Panc1 (cell line): ENCODE results near the gene EID2.

Experiments used
- POLR2AphosphoS5 ChIP-seq: IDR thresholded peaks from 2 replicates; pipeline ENCODE4 v1.6.1; 2012; ENCODE audit warnings: mild to moderate bottlenecking, low read depth, low read length, moderate library complexity
- SIN3A ChIP-seq: IDR thresholded peaks from 2 replicates; pipeline ENCODE4 v1.6.1; 2012; ENCODE audit warnings: low read depth, mild to moderate bottlenecking, low read length, moderate library complexity, borderline replicate concordance; ENCODE audit not compliant: insufficient read depth
- TF ChIP-seq, protein P1 (sequence below): fragments of 450-650 bp; IDR thresholded peaks from 2 replicates; pipeline ENCODE4 v1.5.1; 2017; ENCODE audit warnings: mild to moderate bottlenecking
- TF ChIP-seq, protein P2 (sequence below), 2 experiments: IDR thresholded peaks; 2 replicates each; pipeline ENCODE4 v1.6.1; 2011 to 2012; ENCODE audit warnings: low read depth in 2 of 2, control low read depth in 1 of 2, low read length in 1 of 2, mild to moderate bottlenecking in 1 of 2, moderate library complexity in 1 of 2; ENCODE audit not compliant: insufficient read depth in 1 of 2

DNA sequence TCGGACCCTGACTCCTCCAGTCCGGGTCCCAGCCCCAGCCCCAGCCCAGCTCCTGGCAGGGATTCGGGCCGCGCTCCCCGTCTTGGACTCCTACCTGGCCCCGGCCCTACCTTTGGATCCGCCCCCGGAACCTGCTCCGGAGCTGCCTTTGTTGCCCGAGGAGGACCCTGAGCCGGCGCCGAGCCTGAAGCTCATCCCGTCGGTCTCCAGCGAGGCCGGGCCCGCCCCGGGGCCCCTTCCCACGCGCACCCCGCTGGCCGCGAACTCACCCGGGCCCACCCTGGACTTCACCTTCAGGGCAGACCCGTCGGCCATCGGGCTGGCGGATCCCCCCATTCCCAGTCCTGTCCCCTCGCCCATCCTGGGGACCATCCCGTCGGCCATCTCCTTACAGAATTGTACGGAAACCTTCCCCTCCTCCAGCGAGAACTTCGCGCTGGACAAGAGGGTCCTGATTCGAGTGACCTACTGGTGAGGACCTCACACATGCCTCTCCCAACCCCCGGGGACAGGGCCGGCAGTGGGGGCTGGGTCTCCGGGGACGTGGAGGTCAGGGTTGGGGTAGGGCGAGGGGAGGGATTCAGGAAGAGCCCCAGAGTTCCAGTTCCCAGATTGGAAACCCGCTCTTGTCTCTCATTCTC is 24.3 kb downstream of the EID2 start:
- TF ChIP-seq, protein P1, sequence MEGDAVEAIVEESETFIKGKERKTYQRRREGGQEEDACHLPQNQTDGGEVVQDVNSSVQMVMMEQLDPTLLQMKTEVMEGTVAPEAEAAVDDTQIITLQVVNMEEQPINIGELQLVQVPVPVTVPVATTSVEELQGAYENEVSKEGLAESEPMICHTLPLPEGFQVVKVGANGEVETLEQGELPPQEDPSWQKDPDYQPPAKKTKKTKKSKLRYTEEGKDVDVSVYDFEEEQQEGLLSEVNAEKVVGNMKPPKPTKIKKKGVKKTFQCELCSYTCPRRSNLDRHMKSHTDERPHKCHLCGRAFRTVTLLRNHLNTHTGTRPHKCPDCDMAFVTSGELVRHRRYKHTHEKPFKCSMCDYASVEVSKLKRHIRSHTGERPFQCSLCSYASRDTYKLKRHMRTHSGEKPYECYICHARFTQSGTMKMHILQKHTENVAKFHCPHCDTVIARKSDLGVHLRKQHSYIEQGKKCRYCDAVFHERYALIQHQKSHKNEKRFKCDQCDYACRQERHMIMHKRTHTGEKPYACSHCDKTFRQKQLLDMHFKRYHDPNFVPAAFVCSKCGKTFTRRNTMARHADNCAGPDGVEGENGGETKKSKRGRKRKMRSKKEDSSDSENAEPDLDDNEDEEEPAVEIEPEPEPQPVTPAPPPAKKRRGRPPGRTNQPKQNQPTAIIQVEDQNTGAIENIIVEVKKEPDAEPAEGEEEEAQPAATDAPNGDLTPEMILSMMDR, result no peak
- no peak for TF ChIP-seq POLR2AphosphoS5
- TF ChIP-seq, protein P2, sequence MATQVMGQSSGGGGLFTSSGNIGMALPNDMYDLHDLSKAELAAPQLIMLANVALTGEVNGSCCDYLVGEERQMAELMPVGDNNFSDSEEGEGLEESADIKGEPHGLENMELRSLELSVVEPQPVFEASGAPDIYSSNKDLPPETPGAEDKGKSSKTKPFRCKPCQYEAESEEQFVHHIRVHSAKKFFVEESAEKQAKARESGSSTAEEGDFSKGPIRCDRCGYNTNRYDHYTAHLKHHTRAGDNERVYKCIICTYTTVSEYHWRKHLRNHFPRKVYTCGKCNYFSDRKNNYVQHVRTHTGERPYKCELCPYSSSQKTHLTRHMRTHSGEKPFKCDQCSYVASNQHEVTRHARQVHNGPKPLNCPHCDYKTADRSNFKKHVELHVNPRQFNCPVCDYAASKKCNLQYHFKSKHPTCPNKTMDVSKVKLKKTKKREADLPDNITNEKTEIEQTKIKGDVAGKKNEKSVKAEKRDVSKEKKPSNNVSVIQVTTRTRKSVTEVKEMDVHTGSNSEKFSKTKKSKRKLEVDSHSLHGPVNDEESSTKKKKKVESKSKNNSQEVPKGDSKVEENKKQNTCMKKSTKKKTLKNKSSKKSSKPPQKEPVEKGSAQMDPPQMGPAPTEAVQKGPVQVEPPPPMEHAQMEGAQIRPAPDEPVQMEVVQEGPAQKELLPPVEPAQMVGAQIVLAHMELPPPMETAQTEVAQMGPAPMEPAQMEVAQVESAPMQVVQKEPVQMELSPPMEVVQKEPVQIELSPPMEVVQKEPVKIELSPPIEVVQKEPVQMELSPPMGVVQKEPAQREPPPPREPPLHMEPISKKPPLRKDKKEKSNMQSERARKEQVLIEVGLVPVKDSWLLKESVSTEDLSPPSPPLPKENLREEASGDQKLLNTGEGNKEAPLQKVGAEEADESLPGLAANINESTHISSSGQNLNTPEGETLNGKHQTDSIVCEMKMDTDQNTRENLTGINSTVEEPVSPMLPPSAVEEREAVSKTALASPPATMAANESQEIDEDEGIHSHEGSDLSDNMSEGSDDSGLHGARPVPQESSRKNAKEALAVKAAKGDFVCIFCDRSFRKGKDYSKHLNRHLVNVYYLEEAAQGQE (IDR thresholded peaks at IDR 0.05; ENCODE audit: insufficient read depth in 1 of 2, low read depth in 2 of 2, low read length in 1 of 2), result no peak
- no peak for TF ChIP-seq SIN3A
